ENCODE measurements around the gene PGBD2.

DNA sequence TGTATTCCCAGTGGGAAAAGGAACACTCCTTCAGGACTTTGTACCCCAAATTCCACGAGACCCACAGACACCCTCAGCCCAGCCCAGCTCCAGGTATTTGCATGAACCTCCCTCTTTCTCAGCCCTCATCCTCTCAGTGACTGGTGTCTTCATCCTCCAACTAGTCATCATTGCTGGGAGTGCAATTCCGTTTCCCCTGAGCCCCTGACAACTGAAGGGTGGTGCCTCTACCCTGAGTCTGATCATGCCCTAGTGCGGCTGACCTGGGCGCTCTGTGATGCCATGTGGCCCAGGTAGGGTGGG, 43.4 kb upstream of the PGBD2 start:
- TF ChIP-seq SP1 (IDR thresholded peaks at IDR 0.05) (no peak), SP1 (CRISPR knock-in tag; IDR thresholded peaks at IDR 0.05) (no peak), SIN3A (IDR thresholded peaks at IDR 0.05; ENCODE audit: borderline replicate concordance, low read depth, low read length) (no peak), CREM (IDR thresholded peaks at IDR 0.05) (no peak), CREM (CRISPR knock-in tag; IDR thresholded peaks at IDR 0.05) (no peak), ASH2L (IDR thresholded peaks at IDR 0.05; ENCODE audit: insufficient read length, low read depth, low read length) (no peak), STAT5B (CRISPR knock-in tag; IDR thresholded peaks at IDR 0.05) (no peak), JUNB (CRISPR knock-in tag; IDR thresholded peaks at IDR 0.05; ENCODE audit: borderline replicate concordance) (no peak), POLR2AphosphoS5 (IDR thresholded peaks at IDR 0.05; ENCODE audit: low read depth, low read length) (no peak), TARDBP (CRISPR knock-in tag; IDR thresholded peaks at IDR 0.05) (no peak), GTF2F1 (IDR thresholded peaks at IDR 0.05; ENCODE audit: low read length) (no peak), KAT2B (IDR thresholded peaks at IDR 0.05; ENCODE audit: borderline replicate concordance, low read depth, low read length) (no peak), ZNF556 (CRISPR knock-in tag; IDR thresholded peaks at IDR 0.05; ENCODE audit: borderline replicate concordance) (no peak)
- TF ChIP-seq, protein P1, sequence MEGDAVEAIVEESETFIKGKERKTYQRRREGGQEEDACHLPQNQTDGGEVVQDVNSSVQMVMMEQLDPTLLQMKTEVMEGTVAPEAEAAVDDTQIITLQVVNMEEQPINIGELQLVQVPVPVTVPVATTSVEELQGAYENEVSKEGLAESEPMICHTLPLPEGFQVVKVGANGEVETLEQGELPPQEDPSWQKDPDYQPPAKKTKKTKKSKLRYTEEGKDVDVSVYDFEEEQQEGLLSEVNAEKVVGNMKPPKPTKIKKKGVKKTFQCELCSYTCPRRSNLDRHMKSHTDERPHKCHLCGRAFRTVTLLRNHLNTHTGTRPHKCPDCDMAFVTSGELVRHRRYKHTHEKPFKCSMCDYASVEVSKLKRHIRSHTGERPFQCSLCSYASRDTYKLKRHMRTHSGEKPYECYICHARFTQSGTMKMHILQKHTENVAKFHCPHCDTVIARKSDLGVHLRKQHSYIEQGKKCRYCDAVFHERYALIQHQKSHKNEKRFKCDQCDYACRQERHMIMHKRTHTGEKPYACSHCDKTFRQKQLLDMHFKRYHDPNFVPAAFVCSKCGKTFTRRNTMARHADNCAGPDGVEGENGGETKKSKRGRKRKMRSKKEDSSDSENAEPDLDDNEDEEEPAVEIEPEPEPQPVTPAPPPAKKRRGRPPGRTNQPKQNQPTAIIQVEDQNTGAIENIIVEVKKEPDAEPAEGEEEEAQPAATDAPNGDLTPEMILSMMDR (CRISPR knock-in tag; IDR thresholded peaks at IDR 0.05) = no peak
- TF ChIP-seq, protein P2, sequence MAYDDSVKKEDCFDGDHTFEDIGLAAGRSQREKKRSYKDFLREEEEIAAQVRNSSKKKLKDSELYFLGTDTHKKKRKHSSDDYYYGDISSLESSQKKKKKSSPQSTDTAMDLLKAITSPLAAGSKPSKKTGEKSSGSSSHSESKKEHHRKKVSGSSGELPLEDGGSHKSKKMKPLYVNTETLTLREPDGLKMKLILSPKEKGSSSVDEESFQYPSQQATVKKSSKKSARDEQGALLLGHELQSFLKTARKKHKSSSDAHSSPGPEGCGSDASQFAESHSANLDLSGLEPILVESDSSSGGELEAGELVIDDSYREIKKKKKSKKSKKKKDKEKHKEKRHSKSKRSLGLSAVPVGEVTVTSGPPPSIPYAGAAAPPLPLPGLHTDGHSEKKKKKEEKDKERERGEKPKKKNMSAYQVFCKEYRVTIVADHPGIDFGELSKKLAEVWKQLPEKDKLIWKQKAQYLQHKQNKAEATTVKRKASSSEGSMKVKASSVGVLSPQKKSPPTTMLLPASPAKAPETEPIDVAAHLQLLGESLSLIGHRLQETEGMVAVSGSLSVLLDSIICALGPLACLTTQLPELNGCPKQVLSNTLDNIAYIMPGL (CRISPR knock-in tag; IDR thresholded peaks at IDR 0.05; ENCODE audit: borderline replicate concordance in 1 of 2, low read depth in 1 of 2) = no peak

Data from HepG2 (cell line).